HEK293 (cell line): ENCODE data around the gene TRIM56.
"Not testable (repeated sequence)": the region's sequence is repeated elsewhere in the genome, so short reads cannot be mapped to it uniquely, and the experiment has no call there.

Experiments
- CTCF ChIA-PET: fragments of 350-600 bp; formaldehyde crosslinking; extraction: SDS; loops from one replicate; lab custom pipeline; 2021; ENCODE audit warnings: antibody characterized with exemption; lab: Yijun Ruan, JAX
- POLR2A ChIA-PET: fragments of 300-600 bp; formaldehyde crosslinking; extraction: SDS; loops from one replicate; lab custom pipeline; 2020; ENCODE audit warnings: antibody characterized with exemption, inconsistent platforms; lab: Yijun Ruan, JAX
- H3K27ac ChIP-seq: fragments of 200-500 bp; sonication (Bioruptor generic); 2 replicates; pipeline ENCODE4 v1.5.1; 2014; ENCODE audit warnings: low read depth, low read length, control low read depth, inconsistent platforms; ENCODE audit errors: extremely low read depth
- H3K36me3 ChIP-seq, 2 experiments: fragments of 200-500 bp in 1 of 2; sonication (Bioruptor generic) in 1 of 2; 1 replicate in 1 of 2; 2 replicates in 1 of 2; pipeline ENCODE4 v1.5.1; 2014 to 2017; ENCODE audit warnings: inconsistent platforms in 2 of 2, low read length in 2 of 2; ENCODE audit not compliant: control insufficient read depth in 2 of 2, insufficient read depth in 1 of 2
- H3K4me1 ChIP-seq: fragments of 200-500 bp; sonication (Bioruptor generic); 2 replicates; pipeline ENCODE4 v1.5.1; 2014; ENCODE audit warnings: mild to moderate bottlenecking, low read length, inconsistent platforms; ENCODE audit not compliant: control insufficient read depth, insufficient read depth
- H3K4me3 ChIP-seq: 2 replicates; pipeline ENCODE4 v1.5.1; 2011; ENCODE audit warnings: low read depth, mild to moderate bottlenecking, control low read depth, low read length, moderate library complexity
- H3K9me3 ChIP-seq: fragments of 200-500 bp; sonication (Bioruptor generic); 2 replicates; pipeline ENCODE4 v1.5.1; 2014; ENCODE audit warnings: low read depth, low read length, inconsistent platforms; ENCODE audit not compliant: control insufficient read depth, insufficient read depth
- REPIN1 ChIP-seq: fragments of 450-650 bp; formaldehyde crosslinking; IDR thresholded peaks from 2 replicates; pipeline ENCODE4 v1.5.1; 2017; ENCODE audit warnings: missing biosample characterization, missing genetic modification characterization, low read depth
- ZFHX2 ChIP-seq: fragments of 450-650 bp; formaldehyde crosslinking; conservative IDR thresholded peaks from 2 replicates; pipeline ENCODE4 v1.5.1; 2016; ENCODE audit warnings: missing biosample characterization, missing genetic modification characterization
- ZNF10 ChIP-seq: fragments of 450-650 bp; formaldehyde crosslinking; IDR thresholded peaks from 2 replicates; pipeline ENCODE4 v1.5.1; 2017; ENCODE audit warnings: missing biosample characterization, missing genetic modification characterization
- ZNF112 ChIP-seq: fragments of 450-650 bp; formaldehyde crosslinking; IDR thresholded peaks from 2 replicates; pipeline ENCODE4 v1.5.0; 2017; ENCODE audit warnings: missing biosample characterization, missing genetic modification characterization
- ZNF16 ChIP-seq: fragments of 450-650 bp; formaldehyde crosslinking; IDR thresholded peaks from 2 replicates; pipeline ENCODE4 v1.5.1; 2016; ENCODE audit warnings: low read depth, missing biosample characterization, missing genetic modification characterization
- ZNF311 ChIP-seq: fragments of 450-650 bp; formaldehyde crosslinking; IDR thresholded peaks from 2 replicates; pipeline ENCODE4 v1.5.1; 2017; ENCODE audit warnings: missing biosample characterization, missing genetic modification characterization, borderline replicate concordance
- ZNF341 ChIP-seq: fragments of 450-650 bp; formaldehyde crosslinking; IDR thresholded peaks from 2 replicates; pipeline ENCODE4; 2016; ENCODE audit warnings: low read depth, missing biosample characterization, missing genetic modification characterization
- ZNF354C ChIP-seq: fragments of 450-650 bp; formaldehyde crosslinking; IDR thresholded peaks from 2 replicates; pipeline ENCODE4 v1.5.1; 2016; ENCODE audit warnings: missing biosample characterization, missing genetic modification characterization, low read depth, borderline replicate concordance
- ZNF391 ChIP-seq: fragments of 450-650 bp; formaldehyde crosslinking; IDR thresholded peaks from 2 replicates; pipeline ENCODE4 v1.5.1; 2016; ENCODE audit warnings: low read depth, missing biosample characterization, missing genetic modification characterization, borderline replicate concordance
- ZNF473 ChIP-seq: fragments of 450-650 bp; formaldehyde crosslinking; IDR thresholded peaks from 2 replicates; pipeline ENCODE4 v1.5.1; 2017; ENCODE audit warnings: missing biosample characterization, missing genetic modification characterization
- ZNF660 ChIP-seq: fragments of 450-650 bp; IDR thresholded peaks from 2 replicates; pipeline ENCODE4 v1.5.1; 2018; ENCODE audit warnings: missing biosample characterization, mild to moderate bottlenecking, missing genetic modification characterization
- TF ChIP-seq, protein P1 (sequence below): fragments of 450-650 bp; IDR thresholded peaks from 2 replicates; pipeline ENCODE4 v1.5.1; 2018; ENCODE audit warnings: missing biosample characterization, mild to moderate bottlenecking, missing genetic modification characterization
- TF ChIP-seq, protein P2 (sequence below): fragments of 450-650 bp; formaldehyde crosslinking; IDR thresholded peaks from 2 replicates; pipeline ENCODE4 v1.5.1; 2016; ENCODE audit warnings: missing biosample characterization, missing genetic modification characterization
- TF ChIP-seq, protein P3 (sequence below): fragments of 450-650 bp; formaldehyde crosslinking; IDR thresholded peaks from 2 replicates; pipeline ENCODE4 v1.5.1; 2016; ENCODE audit warnings: missing biosample characterization, missing genetic modification characterization
- TF ChIP-seq, protein P4 (sequence below): fragments of 450-650 bp; formaldehyde crosslinking; IDR thresholded peaks from 2 replicates; pipeline ENCODE4 v1.5.1; 2016; ENCODE audit warnings: missing biosample characterization, missing genetic modification characterization, low read depth

The TRIM56 gene

DNA sequence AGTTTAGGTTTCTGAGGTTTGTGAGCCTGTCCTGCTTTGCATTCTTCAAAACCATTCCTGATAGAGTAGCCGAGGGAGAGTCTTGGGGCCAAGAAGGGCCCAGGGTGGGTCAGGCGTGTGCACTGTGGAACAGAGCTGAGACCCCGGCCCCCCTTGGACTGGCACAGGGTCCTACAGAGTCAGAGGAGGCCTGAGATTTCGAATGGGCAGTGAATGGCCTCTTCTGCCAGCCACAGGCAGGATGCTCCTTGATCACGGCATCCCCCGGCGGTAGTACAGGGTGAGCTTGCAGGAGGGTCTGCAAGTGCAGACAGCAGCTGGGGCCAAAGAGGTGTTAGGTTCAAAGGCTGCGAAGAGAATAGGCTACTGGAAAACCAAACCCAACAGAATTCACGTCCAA lies 4.6 kb downstream of the TRIM56 start:
- ChIA-PET CTCF (interaction anchor here (0.5 kb wide), 1 partner anchor 18 kb away, joined by 4 read pairs; no protein-coding TSS in a partner anchor), POLR2A (interaction anchor here (0.7 to 1.2 kb wide), 2 partner anchors 177 to 200 kb away, joined by 3 to 4 read pairs; partner anchors contain the start of gene UFSP1)

DNA sequence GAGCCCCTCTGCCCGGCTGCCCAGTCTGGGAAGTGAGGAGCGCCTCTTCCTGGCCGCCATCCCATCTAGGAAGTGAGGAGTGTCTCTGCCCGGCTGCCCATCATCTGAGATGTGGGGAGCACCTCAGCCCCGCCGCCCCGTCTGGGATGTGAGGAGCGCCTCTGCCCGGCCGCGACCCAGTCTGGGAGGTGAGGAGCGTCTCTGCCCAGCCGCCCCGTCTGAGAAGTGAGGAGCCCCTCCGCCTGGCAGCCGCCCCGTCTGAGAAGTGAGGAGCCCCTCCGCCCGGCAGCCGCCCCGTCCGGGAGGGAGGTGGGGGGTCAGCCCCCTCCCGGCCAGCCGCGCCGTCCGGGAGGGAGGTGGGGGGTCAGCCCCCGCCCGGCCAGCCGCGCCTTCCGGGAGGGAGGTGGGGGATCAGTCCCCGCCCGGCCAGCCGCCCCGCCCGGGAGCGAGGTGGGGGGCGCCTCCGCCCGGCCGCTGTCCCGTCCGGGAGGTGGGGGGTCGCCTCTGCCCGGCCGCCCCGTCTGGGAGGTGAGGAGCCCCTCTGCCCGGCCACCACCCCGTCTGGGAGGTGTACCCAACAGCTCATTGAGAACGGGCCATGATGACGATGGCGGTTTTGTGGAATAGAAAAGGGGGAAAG lies 7.1 kb downstream of the TRIM56 start:
- H3K27ac ChIP-seq, CTCF ChIA-PET, H3K4me1 ChIP-seq, H3K9me3 ChIP-seq, H3K4me3 ChIP-seq, POLR2A ChIA-PET: not testable (repeated sequence)
- H3K36me3 ChIP-seq, result peaks cover 0 to 20% of the 10 kb centered on the region in 2 experiments; a peak in 1 of 3 replicates

More for the DNA sequence above, 4.6 kb downstream of the TRIM56 start:
- peaks cover 0 to 27% of the 10 kb centered on the region in 2 experiments; a peak in 1 of 3 replicates for H3K36me3 ChIP-seq
- no peak overlapping the region for H3K4me3 ChIP-seq
- 0 out of 2 replicates have a peak, but pooled peaks cover 2% of the 10 kb centered on the region for H3K4me1 ChIP-seq
- no peak overlapping the region for H3K27ac ChIP-seq
- 0 out of 2 replicates have a peak, but pooled peaks have one; percentile 2 for TF ChIP-seq ZFHX2 (tag by site-specific recombination)
- TF ChIP-seq, protein P1, sequence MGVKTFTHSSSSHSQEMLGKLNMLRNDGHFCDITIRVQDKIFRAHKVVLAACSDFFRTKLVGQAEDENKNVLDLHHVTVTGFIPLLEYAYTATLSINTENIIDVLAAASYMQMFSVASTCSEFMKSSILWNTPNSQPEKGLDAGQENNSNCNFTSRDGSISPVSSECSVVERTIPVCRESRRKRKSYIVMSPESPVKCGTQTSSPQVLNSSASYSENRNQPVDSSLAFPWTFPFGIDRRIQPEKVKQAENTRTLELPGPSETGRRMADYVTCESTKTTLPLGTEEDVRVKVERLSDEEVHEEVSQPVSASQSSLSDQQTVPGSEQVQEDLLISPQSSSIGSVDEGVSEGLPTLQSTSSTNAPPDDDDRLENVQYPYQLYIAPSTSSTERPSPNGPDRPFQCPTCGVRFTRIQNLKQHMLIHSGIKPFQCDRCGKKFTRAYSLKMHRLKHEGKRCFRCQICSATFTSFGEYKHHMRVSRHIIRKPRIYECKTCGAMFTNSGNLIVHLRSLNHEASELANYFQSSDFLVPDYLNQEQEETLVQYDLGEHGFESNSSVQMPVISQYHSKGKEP, result no peak
- TF ChIP-seq, protein P2, sequence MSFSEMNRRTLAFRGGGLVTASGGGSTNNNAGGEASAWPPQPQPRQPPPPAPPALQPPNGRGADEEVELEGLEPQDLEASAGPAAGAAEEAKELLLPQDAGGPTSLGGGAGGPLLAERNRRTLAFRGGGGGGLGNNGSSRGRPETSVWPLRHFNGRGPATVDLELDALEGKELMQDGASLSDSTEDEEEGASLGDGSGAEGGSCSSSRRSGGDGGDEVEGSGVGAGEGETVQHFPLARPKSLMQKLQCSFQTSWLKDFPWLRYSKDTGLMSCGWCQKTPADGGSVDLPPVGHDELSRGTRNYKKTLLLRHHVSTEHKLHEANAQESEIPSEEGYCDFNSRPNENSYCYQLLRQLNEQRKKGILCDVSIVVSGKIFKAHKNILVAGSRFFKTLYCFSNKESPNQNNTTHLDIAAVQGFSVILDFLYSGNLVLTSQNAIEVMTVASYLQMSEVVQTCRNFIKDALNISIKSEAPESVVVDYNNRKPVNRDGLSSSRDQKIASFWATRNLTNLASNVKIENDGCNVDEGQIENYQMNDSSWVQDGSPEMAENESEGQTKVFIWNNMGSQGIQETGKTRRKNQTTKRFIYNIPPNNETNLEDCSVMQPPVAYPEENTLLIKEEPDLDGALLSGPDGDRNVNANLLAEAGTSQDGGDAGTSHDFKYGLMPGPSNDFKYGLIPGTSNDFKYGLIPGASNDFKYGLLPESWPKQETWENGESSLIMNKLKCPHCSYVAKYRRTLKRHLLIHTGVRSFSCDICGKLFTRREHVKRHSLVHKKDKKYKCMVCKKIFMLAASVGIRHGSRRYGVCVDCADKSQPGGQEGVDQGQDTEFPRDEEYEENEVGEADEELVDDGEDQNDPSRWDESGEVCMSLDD (tag by site-specific recombination), result no peak
- no peaks in the 10 kb centered on the region for H3K9me3 ChIP-seq

DNA sequence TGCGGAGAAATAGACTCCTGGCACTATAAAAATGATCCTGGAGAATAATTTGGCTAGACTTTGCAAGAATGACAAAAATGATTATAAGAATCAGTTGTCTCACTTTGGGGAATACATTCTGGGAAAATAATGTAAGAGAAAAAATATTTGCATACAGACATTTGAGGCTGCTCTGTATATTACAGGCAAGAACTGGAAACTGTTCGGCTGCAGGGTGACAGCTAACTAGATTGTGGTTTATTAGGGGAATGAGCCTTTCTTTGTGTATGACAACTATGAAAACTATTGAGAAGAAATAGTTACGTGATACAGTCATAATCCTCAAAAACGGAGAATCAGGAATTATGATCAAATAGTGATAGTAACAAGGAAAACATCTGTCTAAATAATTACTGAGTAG lies 8.6 kb downstream of the TRIM56 start:
- Histone ChIP-seq H3K27ac (no peak overlapping the region), H3K4me3 (no peak overlapping the region), H3K9me3 (no peaks in the 10 kb centered on the region), H3K36me3 (peaks cover 0 to 6% of the 10 kb centered on the region in 2 experiments; a peak in 1 of 3 replicates), H3K4me1 (no peaks in the 10 kb centered on the region)
- TF ChIP-seq ZNF473 (tag by site-specific recombination) (no peak), ZNF341 (tag by site-specific recombination) (no peak), ZNF391 (tag by site-specific recombination) (no peak), ZNF10 (tag by site-specific recombination) (no peak), REPIN1 (tag by site-specific recombination) (no peak), ZNF354C (no peak), ZNF16 (no peak)
- ChIA-PET CTCF (interaction anchor here (0.6 to 1.9 kb wide), 4 partner anchors 14 to 189 kb away, joined by 3 to 10 read pairs (median 6); no protein-coding TSS in a partner anchor), POLR2A (interaction anchor here (0.8 kb wide), 1 partner anchor 44 kb away, joined by 4 read pairs; no protein-coding TSS in a partner anchor)

DNA sequence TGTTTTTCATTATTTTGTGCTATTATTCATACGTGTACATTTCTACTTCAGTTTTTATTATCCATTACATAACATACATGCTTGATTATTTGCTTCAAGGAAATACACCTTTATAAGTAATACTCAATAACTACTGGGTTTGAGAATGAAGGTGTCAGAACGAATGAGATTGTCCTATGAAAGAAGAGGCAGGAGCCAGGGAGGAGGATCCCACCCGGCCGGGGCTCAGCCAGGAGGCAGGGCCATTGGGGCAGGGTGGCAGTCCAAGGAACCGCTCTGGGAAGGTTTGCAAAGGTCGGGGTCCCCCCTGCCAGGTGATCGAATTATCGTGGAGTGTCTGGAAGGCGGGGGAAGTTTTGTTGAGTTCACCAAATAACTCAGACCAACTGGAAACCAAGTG lies 9.1 kb downstream of the TRIM56 start:
- Histone ChIP-seq H3K27ac (no peak overlapping the region), H3K4me3 (no peak overlapping the region), H3K36me3 (peaks cover 0 to 1% of the 10 kb centered on the region in 2 experiments; a peak in 1 of 3 replicates), H3K9me3 (no peaks in the 10 kb centered on the region), H3K4me1 (no peaks in the 10 kb centered on the region)
- ChIA-PET POLR2A (interaction anchor here (0.6 to 0.7 kb wide), 2 partner anchors 46 to 81 kb away, joined by 3 to 4 read pairs; no protein-coding TSS in a partner anchor), CTCF (interaction anchor here (0.6 to 1.9 kb wide), 17 partner anchors 9 to 1332 kb away, joined by 3 to 18 read pairs (median 4); partner anchors contain the start of gene TRIM56)
- TF ChIP-seq, protein P3, sequence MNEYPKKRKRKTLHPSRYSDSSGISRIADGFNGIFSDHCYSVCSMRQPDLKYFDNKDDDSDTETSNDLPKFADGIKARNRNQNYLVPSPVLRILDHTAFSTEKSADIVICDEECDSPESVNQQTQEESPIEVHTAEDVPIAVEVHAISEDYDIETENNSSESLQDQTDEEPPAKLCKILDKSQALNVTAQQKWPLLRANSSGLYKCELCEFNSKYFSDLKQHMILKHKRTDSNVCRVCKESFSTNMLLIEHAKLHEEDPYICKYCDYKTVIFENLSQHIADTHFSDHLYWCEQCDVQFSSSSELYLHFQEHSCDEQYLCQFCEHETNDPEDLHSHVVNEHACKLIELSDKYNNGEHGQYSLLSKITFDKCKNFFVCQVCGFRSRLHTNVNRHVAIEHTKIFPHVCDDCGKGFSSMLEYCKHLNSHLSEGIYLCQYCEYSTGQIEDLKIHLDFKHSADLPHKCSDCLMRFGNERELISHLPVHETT, result no peak
- TF ChIP-seq, protein P4, sequence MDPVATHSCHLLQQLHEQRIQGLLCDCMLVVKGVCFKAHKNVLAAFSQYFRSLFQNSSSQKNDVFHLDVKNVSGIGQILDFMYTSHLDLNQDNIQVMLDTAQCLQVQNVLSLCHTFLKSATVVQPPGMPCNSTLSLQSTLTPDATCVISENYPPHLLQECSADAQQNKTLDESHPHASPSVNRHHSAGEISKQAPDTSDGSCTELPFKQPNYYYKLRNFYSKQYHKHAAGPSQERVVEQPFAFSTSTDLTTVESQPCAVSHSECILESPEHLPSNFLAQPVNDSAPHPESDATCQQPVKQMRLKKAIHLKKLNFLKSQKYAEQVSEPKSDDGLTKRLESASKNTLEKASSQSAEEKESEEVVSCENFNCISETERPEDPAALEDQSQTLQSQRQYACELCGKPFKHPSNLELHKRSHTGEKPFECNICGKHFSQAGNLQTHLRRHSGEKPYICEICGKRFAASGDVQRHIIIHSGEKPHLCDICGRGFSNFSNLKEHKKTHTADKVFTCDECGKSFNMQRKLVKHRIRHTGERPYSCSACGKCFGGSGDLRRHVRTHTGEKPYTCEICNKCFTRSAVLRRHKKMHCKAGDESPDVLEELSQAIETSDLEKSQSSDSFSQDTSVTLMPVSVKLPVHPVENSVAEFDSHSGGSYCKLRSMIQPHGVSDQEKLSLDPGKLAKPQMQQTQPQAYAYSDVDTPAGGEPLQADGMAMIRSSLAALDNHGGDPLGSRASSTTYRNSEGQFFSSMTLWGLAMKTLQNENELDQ (tag by site-specific recombination), result no peak
- TF ChIP-seq ZNF660, result no peak
- no peak for TF ChIP-seq ZNF112 (tag by site-specific recombination)
- no peak for TF ChIP-seq ZNF311 (tag by site-specific recombination)
